K562 (cell line): ENCODE measurements around the gene CD48. TPM values are rescaled to one million over a fixed set of nuclear protein-coding genes. Genes with fewer than 3 reads are reported as not detected.

Source experiments
- E2F3 ChIP-seq: fragments of 250-450 bp; sonication (Bioruptor Pico); IDR thresholded peaks from 2 replicates; pipeline ENCODE4 v1.4.0; 2020; ENCODE audit warnings: mild to moderate bottlenecking
- EGR1 ChIP-seq: fragments of 450-650 bp; conservative IDR thresholded peaks from 2 replicates; pipeline ENCODE4 v1.6.1; 2017; ENCODE audit warnings: mild to moderate bottlenecking
- HMGN3 ChIP-seq: IDR thresholded peaks from 2 replicates; pipeline ENCODE4 v1.6.1; 2011; ENCODE audit warnings: borderline replicate concordance, low read depth, mild to moderate bottlenecking, mixed read lengths, low read length; ENCODE audit not compliant: insufficient read length; ENCODE audit errors: extremely low read depth
- POLR2G ChIP-seq: fragments of 200-400 bp; formaldehyde crosslinking; IDR thresholded peaks from 2 replicates; pipeline ENCODE4 v1.6.1; 2017; ENCODE audit warnings: low read depth, mild to moderate bottlenecking, antibody characterized with exemption, low read length, moderate library complexity
- SMARCE1 ChIP-seq: fragments of 450-650 bp; IDR thresholded peaks from 2 replicates; pipeline ENCODE4 v1.7.1; 2016; ENCODE audit warnings: mild to moderate bottlenecking
- SP2 ChIP-seq: IDR thresholded peaks from 2 replicates; pipeline ENCODE4 v1.6.1; 2011; ENCODE audit warnings: mild to moderate bottlenecking, low read depth, low read length, moderate library complexity; ENCODE audit not compliant: poor library complexity, severe bottlenecking; ENCODE audit errors: extremely low read depth
- ZBTB34 ChIP-seq: fragments of 250-450 bp; sonication (Bioruptor Pico); IDR thresholded peaks from 2 replicates; pipeline ENCODE4 v1.8.0; 2021; ENCODE audit warnings: mild to moderate bottlenecking, moderate library complexity
- ZFPM2 ChIP-seq: fragments of 250-450 bp; sonication (Bioruptor Pico); IDR thresholded peaks from 2 replicates; pipeline ENCODE4 v1.5.1; 2022; ENCODE audit warnings: mild to moderate bottlenecking
- ZNF354B ChIP-seq: fragments of 250-450 bp; sonication (Bioruptor Pico); IDR thresholded peaks from 2 replicates; pipeline ENCODE4 v1.4.0; 2020
- ZNF398 ChIP-seq: fragments of 250-450 bp; sonication (Bioruptor Pico); IDR thresholded peaks from 2 replicates; pipeline ENCODE4 v1.8.0; 2021; ENCODE audit warnings: moderate library complexity, mild to moderate bottlenecking, inconsistent platforms
- polyA plus RNA-seq, 8 experiments: library from polyadenylated mRNA; depleted of rRNA in 4 of 8; stranded (reverse) in 5 of 8; unstranded in 3 of 8; fragments of >200 nt; fragmentation: Nextera tagmentation in 2 of 8; fragmentation: Illumina TruSeq in 1 of 8; extraction: Ambion mirVana in 2 of 8; extraction: Trizol in 1 of 8; gene quantifications; 2 replicates each; pipeline versions ENCODE4 v1.2.1 to v1.2.3, GENCODE V29; 2011 to 2014; ENCODE audit warnings: inconsistent platforms in 1 of 8, missing spikeins in 1 of 8
- total RNA-seq, 7 experiments: library from RNA; depleted of rRNA in 6 of 7; stranded (reverse); fragments of >200 nt in 6 of 7; fragmentation: Illumina TruSeq in 2 of 7; extraction: Trizol in 2 of 7; gene quantifications; 2 replicates each; pipeline versions ENCODE4 v1.2.1 to v1.2.3, GENCODE V29; 2011 to 2021; ENCODE audit warnings: low replicate concordance in 1 of 7

Gene CD48
- total and polyA plus RNA-seq, 9 of the 15 experiments (the other 6 are each of a cell fraction or from before 2014, with no cell fraction given): 0.10 to 0.42 (median 0.29) TPM; not detected in 3

GRCh38 chr1:160670701-160671100 is 40.9 kb downstream of the CD48 start (continued):
- no peak for TF ChIP-seq ZBTB34 (CRISPR knock-in tag)
- TF ChIP-seq POLR2G: no peak
- TF ChIP-seq E2F3 (CRISPR knock-in tag): no peak
- TF ChIP-seq ZNF398 (CRISPR knock-in tag): no peak
- no peak for TF ChIP-seq SP2
- TF ChIP-seq SMARCE1: no peak
- TF ChIP-seq ZNF354B (CRISPR knock-in tag): no peak
- TF ChIP-seq EGR1: no peak
- TF ChIP-seq ZFPM2: no peak
- TF ChIP-seq HMGN3: no peak
